CMK (cell line): ENCODE results near the gene USP35.

ENCODE experiments used
- DNase-seq: peaks from one replicate; pipeline ENCODE4 v3.0.0-alpha.2; 2010; ENCODE audit warnings: low read depth

USP35 gene

GRCh38 chr11:78188286-78189173, at the start of gene USP35, which contains the start of gene KCTD21:
USP35 (plus strand) TSS chr11:78188919; CDS start chr11:78196246, 7,327 bp downstream.
KCTD21 (minus strand) TSS chr11:78188626; CDS start chr11:78174554, 14,072 bp downstream.
- peak; percentile 96 for DNase-seq

- peak; percentile 95 for DNase-seq
These were observed 49.0 kb upstream of the USP35 start, which contains the start of gene ALG8 for GRCh38 chr11:78139422-78140391. ALG8 (minus strand) TSS chr11:78139626; CDS start chr11:78139588, 38 bp downstream.

- DNase-seq, result no peak
These were observed 48.2 kb upstream of the USP35 start for GRCh38 chr11:78140392-78141077.

DNA sequence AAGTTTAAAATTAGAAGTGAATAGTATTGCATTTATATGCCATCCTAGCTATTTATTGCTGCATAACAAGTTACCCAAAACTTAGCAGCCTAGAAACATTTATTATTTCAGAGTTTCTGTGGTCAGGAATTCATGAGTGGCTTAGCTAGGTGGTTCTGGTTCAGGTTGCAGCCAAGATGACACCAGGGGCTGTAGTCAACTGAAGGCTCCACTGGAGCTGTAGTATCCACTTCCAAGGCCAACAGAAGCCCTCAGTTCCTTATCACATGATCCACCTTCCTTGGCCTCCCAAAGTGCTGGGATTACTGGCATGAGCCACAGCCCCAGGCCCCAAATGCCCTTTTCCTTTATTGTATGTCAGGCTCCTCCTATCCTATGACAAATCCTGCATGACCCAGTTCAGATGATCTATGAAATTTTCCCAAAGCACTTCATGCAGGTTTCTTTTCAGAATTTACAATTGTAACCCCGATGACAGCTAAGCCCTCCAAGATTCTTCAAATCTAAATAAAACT, 43.2 kb upstream of the USP35 start:
- no peak for DNase-seq

DNA sequence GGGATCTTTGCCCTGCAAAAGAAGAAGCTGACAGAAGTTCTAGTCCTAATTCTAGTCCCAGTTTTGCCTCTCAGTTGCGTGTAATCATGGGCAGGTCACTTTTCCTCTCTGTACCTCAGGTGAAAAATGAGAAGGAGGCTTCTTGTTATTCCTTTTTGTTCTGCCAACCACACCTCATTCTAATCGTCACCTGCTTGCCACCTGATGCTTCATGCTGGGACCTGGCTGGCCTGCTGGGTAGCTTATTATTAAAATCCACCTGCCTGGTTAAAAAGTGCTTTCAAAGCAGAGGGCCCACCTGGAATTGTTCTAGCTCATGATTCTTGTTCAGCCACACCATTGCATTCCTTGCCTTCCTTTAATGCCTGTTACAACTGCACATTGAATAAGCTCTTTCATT, 40.9 kb upstream of the USP35 start:
- DNase-seq, result no peak

DNA sequence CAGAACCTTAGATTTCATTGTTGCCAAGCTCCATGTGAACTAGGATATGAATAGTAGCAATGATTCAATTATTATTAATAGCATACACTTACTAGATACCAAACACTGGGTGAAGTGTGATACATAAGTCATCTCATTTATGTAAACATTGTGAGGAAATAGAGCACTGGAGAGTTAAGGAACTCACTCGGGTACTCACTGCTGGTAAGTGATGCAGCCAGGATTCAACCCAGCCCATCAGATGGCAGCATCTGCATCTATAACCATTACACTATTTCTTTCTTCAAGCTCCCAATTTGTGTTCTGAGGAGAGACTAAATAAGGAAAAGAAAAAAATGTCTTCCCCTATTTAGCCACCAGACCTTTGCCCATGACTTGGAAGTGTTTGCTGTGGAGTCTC, 39.1 kb upstream of the USP35 start:
- no peak for DNase-seq

GRCh38 chr11:78150346-78150745, 38.4 kb upstream of the USP35 start:
- no peak for DNase-seq

DNA sequence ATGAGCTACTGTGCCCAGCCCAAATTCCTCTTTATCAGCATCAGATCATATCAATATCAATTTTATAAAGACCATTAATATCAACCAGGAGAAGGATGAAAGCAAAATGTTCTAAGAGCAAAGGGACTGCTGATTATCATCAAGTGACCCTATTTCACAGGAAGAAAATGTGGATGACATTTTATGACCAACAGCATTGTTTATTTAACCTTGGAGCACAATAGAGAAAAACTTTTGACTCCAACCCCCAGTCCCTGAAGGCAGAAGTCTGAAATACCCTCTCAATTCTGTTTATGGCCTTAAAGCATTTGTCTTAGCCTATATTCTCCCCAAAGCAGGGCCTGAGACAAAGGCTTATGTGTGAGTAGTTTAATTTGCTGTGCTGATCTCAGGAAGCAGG, 38.0 kb upstream of the USP35 start:
- DNase-seq, result no peak

DNA sequence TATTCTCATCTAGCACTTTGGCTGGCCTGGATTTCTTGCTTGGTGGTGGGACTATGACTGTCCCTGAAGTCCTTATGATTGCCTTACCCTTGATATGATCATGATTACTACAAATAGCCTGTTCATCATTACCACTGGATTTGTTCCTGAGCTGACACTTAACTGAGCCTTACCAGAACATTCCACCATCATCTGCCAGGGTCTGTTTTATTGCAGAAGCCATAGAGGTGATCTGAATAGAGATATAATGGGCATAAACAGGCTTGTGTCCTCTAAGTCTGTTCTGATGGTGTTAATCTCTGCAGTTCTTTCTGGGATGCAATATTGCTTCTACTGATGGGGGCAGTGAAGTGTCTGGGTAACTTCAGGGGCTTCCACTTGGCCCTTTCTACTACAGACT, 36.9 kb upstream of the USP35 start:
- no peak for DNase-seq

DNA sequence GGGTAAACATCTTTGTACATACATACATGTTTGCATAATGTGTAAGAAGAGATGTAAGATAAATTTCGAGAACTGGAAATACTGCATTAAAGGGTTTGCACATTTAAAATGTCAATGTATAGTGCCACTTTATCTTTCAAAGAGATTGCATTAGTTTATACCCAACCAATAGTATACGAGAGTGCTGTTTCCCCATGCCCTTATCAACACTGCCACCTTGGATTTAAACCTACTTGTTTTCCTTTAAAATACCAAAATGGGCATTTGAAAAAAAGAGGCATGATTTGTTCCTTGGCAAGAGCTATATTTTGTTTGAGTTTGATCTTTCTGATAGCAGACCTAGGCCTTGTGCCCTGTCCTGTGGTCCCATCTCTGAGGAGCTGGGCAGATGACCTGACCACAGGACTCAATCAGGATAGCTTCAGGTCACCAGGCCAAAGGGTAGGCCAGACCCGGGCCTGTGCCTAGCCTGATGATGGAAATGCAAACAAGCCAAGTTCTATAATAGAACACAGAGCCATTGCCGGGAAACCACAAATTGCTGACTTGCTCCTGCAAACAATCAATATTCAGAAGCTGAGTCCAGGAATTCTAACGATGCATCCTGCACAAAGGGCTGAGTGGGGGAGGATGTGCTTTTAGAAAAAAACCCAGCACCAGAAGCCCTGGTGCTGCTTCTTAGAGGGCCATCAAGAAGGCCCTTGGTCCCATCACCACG, 32.4 kb upstream of the USP35 start:
- no peak for DNase-seq

- DNase-seq, result no peak
These were observed 29.6 kb upstream of the USP35 start for GRCh38 chr11:78158987-78159652.

DNA sequence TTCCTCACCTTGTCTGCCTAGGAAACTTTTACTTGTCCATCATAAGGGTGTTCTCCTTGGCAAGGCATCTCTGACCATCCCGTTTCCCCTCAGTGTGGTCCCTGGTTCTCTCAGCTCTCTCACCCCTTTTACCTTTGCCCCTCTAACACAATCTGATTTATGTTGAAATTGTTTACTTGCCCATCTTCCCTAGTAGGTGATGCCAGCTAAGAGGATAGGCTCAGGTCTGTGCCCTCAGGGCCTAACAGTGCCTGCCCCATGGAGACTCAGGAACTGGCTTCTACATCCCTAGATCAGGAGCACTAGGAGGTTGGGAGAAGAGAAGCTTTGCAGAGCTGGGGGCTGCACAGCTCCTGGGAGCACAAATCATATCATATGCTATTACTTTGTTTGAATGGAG, 28.2 kb upstream of the USP35 start:
- DNase-seq, result no peak

- no peak for DNase-seq
These were observed 27.4 kb upstream of the USP35 start for GRCh38 chr11:78161346-78161745.

- no peak for DNase-seq
These were observed 26.8 kb upstream of the USP35 start for GRCh38 chr11:78161962-78162371.

DNA sequence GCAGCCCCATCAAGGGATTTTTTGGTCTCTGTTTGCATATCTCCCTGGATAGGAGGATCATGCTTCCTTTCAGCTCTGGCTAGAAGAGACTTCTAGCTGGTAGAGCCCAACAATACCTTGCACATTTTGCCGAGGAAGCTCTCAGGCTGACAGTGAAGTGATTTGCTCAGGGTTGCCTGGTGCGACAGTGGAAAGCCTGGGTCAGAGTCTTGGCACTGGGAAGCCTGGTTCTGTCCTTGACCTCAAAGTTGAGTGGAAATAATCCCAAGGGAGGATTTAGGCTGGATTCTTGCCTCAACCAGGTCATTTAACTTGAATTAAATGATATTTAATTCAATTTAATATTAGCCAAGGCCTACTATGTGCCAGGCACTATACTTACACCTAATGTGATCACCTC, 24.9 kb upstream of the USP35 start:
- no peak for DNase-seq

DNA sequence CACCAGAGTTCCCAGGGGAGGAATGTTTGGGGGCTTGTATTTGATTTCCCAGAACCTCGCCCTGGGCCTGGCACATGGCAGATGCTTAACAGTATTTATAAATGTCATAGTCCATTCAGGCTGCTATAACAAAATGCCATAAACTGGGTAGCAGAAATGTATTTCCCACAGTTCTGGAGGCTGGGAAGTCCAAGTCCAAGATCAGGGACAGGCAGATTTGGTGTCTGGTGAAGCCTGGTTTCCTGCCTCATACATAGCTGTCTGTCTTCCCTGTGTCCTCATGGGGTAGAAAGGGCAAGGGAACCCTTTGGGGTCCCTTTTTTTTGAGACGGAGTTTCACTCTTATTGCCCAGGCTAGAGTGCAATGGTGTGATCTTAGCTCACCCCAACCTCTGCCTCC, 24.2 kb upstream of the USP35 start:
- DNase-seq, result no peak

DNA sequence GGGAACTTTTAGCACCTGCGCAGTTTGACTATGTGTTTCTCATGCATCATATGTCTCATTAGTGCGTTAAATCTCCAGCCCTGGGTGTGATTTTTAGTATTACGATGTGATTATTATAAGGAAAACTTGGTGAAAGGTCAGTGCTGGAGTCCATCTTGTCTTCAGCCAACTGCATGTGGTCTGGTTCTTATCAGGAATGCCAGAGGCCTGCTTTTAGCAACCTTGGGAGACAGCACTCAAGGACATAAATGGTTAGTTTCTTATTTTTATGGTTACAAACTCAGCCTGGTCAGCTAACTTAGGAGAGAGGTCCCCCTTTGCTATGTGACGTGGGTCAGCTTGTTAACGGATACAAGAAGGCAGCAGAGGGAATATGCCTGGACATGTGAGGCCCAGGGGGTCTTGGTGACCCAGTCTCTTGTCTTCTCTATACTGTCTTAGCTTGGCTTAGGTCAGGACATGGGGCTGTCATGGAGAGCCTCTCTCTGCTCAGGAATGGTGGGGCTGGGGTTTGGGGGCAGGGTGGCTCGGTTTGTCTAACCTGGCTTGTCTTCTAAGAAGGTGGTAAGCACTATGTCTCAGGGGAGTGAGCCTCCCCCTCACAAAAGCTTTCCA, 21.8 kb upstream of the USP35 start:
- DNase-seq, result no peak

DNA sequence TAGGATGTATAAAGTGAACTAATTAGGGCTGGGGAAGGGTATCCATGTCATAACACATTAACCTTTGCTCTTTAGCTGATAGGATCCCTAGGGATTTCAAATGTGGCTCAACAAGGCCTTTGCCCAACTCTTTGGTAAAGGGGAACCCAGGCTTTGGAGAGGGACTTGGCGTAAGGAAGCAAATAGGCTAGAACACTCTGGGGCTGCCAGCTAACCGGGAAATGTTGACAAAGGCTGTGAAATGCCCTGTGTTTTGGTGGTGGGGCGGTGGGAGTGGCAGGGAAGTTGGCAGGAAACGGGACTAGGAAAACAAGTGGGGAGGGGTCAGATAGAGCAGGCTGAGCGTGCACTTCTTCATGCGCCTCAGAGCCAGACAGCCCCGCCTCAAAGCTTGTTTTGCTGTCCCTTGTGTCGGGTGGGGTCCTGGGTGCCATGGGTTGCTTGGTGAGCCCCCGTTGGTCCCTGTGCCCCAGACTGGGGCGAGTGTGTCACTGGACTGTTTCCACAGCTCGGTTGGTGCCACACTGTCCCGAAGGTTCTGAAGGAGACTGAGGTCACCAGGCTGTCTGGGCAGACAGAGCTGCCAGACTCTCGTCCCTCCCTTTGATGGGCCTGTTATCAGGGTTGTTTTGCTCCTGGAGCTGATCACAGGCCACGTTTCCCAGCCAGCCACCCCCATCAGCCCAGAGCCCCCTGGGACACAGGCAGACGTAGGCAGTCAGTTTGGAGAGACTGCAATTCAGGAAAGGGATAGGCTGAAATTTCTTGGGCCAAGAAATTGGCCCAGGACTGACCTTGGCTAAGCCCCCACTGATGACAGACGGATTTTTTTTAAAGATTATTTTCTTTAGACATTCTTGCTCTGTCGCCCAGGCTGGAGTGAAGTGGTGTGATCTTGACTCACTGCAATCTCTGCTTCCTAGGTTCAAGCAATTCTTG, 19.9 kb upstream of the USP35 start:
- DNase-seq, result no peak

GRCh38 chr11:78170413-78170812, 18.3 kb upstream of the USP35 start:
- no peak for DNase-seq
